BLaER1 (cell line): ENCODE data around the gene TRMT2A.

Experiments used
- H3K27ac ChIP-seq: shearing (Covaris generic); formaldehyde crosslinking; 2 replicates; pipeline ENCODE4 v1.8.1; 2022
- H3K27me3 ChIP-seq: shearing (Covaris generic); formaldehyde crosslinking; 2 replicates; pipeline ENCODE4 v1.8.1; 2022
- H3K36me3 ChIP-seq: shearing (Covaris generic); formaldehyde crosslinking; 2 replicates; pipeline ENCODE4 v1.8.1; 2022
- H3K4me1 ChIP-seq: shearing (Covaris generic); formaldehyde crosslinking; 2 replicates; pipeline ENCODE4 v1.8.1; 2022
- H3K4me2 ChIP-seq: shearing (Covaris generic); formaldehyde crosslinking; 2 replicates; pipeline ENCODE4 v1.8.1; 2022
- H3K4me3 ChIP-seq: shearing (Covaris generic); formaldehyde crosslinking; 2 replicates; pipeline ENCODE4 v1.8.1; 2022
- H3K9ac ChIP-seq: shearing (Covaris generic); formaldehyde crosslinking; 2 replicates; pipeline ENCODE4 v1.8.1; 2022
- H3K9me3 ChIP-seq: shearing (Covaris generic); formaldehyde crosslinking; 2 replicates; pipeline ENCODE4 v1.8.1; 2022
- H4K20me1 ChIP-seq: shearing (Covaris generic); formaldehyde crosslinking; 2 replicates; pipeline ENCODE4 v1.8.1; 2022
- Cebpa-rat ChIP-seq: shearing (Covaris generic); IDR thresholded peaks from 2 replicates; pipeline ENCODE4 v1.8.1; 2022

The TRMT2A gene

DNA sequence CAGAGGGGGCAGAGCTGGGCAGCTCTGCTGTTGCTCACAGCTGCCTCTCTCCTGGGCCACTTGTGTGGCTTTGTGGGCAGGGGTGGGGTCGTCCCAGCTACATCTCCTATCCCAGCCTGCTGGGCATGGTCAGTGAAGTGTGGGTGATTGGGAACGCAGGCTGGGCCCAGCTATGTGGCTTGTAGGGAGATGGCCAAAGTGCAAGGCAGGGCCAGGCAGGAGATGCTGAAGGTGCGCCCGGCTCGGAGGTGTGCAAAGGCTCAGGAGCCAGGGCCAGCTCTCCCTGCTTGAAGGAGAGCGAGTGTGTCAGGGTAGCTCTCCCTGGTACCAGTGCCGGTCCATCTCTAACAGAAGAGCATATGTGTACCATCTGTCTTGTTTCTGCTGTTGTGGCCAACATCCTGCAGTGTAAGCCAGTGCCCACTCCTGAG, 9.5 kb downstream of the TRMT2A start:
- Histone ChIP-seq H3K4me2 (no peak overlapping the region), H3K36me3 (peaks cover 99% of the 10 kb centered on the region), H3K27me3 (no peaks in the 10 kb centered on the region), H4K20me1 (peaks cover 92% of the 10 kb centered on the region), H3K4me3 (no peak overlapping the region), H3K9ac (no peak overlapping the region), H3K4me1 (peaks cover 17% of the 10 kb centered on the region), H3K27ac (no peak overlapping the region), H3K9me3 (no peaks in the 10 kb centered on the region)
- no peak for TF ChIP-seq Cebpa-rat

DNA sequence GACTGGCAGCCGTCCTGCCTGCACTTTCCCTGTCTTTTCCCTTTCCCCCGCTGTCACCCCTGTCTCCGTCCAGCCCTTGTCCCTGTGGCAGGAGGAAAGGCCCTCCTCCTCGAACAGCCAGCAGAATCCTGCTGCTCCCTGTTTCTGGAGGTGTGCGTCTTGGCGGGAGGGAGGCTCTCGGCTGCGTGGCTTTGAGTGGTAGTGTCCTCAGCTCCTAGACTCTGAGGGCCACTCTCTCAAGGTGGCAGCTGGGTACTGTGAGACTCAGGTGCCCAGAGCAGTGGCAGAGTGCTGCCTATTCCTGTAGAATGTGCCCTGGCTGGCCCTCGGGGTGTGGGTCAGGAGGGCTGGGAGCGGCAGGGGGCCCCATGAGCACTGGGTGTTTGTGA, 10.2 kb downstream of the TRMT2A start:
- H3K36me3 ChIP-seq = peaks cover 99% of the 10 kb centered on the region
- no peaks in the 10 kb centered on the region for H3K9me3 ChIP-seq
- peaks cover 11% of the 10 kb centered on the region for H3K4me1 ChIP-seq
- no peak overlapping the region for H3K4me2 ChIP-seq
- no peak overlapping the region for H3K9ac ChIP-seq
- H3K27ac ChIP-seq = no peak overlapping the region
- no peaks in the 10 kb centered on the region for H3K27me3 ChIP-seq
- peaks cover 92% of the 10 kb centered on the region for H4K20me1 ChIP-seq
- no peak overlapping the region for H3K4me3 ChIP-seq
- TF ChIP-seq Cebpa-rat = no peak

- no peak overlapping the region for H3K9ac ChIP-seq
- no peak for TF ChIP-seq Cebpa-rat
- no peak overlapping the region for H3K27ac ChIP-seq
- H3K4me2 ChIP-seq = no peak overlapping the region
- no peak overlapping the region for H3K4me3 ChIP-seq
- H3K9me3 ChIP-seq = no peaks in the 10 kb centered on the region
- H3K36me3 ChIP-seq = peaks cover 100% of the 10 kb centered on the region
- peaks cover 94% of the 10 kb centered on the region for H4K20me1 ChIP-seq
- peaks cover 6% of the 10 kb centered on the region for H3K4me1 ChIP-seq
- H3K27me3 ChIP-seq = no peaks in the 10 kb centered on the region
Observed at GRCh38 chr22:20106205-20106848, 10.7 kb downstream of the TRMT2A start.

DNA sequence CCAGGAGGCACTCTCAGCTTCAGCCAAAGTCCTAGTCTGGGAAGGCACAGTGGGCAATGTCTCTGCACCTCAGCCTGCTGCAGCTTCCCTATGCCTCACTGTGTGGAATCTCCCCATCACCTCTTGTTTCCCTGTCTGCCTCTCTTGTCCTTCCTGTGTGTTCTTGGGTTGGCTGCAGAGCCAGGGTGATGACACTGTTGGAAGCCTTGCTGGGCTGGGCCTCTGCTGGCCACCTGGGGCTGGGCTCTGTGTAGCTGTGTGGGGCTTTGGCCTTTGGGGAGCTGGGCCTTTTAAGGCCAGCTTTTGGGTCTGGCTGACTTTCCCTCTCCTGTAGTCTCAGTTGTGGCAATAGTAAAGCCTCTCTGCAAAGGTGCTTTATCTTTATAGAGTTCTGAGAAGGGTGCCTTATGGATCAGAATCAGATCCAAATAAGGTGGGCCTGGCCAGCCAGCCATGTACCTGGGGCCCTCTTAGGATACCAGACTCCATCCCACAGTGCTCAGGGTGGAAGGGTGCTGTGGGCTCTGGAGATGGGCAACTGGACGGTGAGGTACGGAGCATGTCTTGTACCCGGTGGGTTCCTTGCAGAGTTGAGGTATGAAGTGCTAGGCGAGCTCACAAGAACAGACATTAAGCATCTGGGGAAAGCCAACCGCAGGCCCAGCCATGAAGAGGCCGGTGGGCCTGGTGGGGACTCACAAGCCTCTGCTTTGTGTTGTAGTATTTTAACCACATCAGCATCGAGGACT, 11.4 kb downstream of the TRMT2A start:
- Histone ChIP-seq H3K9me3 (no peaks in the 10 kb centered on the region), H3K27me3 (no peaks in the 10 kb centered on the region), H3K36me3 (peaks cover 100% of the 10 kb centered on the region), H3K4me2 (no peak overlapping the region), H3K4me1 (no peaks in the 10 kb centered on the region), H3K9ac (0 out of 2 replicates have a peak overlapping the region, but pooled peaks have one; percentile 17), H3K27ac (no peak overlapping the region), H3K4me3 (no peak overlapping the region), H4K20me1 (peaks cover 92% of the 10 kb centered on the region)
- no peak for TF ChIP-seq Cebpa-rat

GRCh38 chr22:20102203-20102780, 14.7 kb downstream of the TRMT2A start:
- Histone ChIP-seq H3K4me1 (no peaks in the 10 kb centered on the region), H3K9ac (no peak overlapping the region), H3K27ac (no peak overlapping the region), H4K20me1 (peaks cover 87% of the 10 kb centered on the region), H3K9me3 (no peaks in the 10 kb centered on the region), H3K36me3 (peaks cover 100% of the 10 kb centered on the region), H3K4me2 (no peak overlapping the region), H3K4me3 (no peak overlapping the region), H3K27me3 (no peaks in the 10 kb centered on the region)
- no peak for TF ChIP-seq Cebpa-rat

DNA sequence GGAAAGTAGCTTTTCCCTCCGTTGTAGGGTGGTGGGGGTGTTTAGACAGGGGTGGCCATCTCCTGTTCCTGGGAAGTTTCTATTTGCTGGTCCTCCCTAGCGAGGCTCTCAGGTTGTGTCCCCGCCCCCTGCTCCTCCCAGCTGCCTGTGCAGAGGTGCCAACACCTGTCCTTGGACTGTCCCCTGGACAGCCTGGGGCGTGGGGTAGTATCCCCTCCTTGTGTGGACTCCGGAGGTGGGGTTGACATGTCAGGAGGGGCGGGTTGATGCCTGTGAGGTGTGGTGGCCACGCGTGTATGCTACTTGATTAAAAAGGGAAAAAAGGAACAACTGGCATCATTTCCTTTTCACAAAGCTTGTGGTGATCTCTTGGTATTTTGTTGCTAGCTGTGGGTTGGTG, 15.4 kb downstream of the TRMT2A start:
- H3K36me3 ChIP-seq = peaks cover 100% of the 10 kb centered on the region

GRCh38 chr22:20099099-20099711, 17.8 kb downstream of the TRMT2A start:
- Histone ChIP-seq H3K4me1 (no peaks in the 10 kb centered on the region), H3K36me3 (peaks cover 100% of the 10 kb centered on the region), H3K27ac (no peak overlapping the region), H3K4me2 (no peak overlapping the region), H3K9me3 (no peaks in the 10 kb centered on the region), H3K4me3 (no peak overlapping the region), H3K9ac (no peak overlapping the region), H4K20me1 (peaks cover 79% of the 10 kb centered on the region), H3K27me3 (no peaks in the 10 kb centered on the region)
- no peak for TF ChIP-seq Cebpa-rat

More for the DNA sequence above, 15.4 kb downstream of the TRMT2A start:
- TF ChIP-seq Cebpa-rat = no peak
- Histone ChIP-seq H3K9me3 (no peaks in the 10 kb centered on the region), H3K4me1 (no peaks in the 10 kb centered on the region), H3K27me3 (no peaks in the 10 kb centered on the region), H3K4me2 (no peak overlapping the region), H4K20me1 (peaks cover 86% of the 10 kb centered on the region), H3K27ac (no peak overlapping the region), H3K4me3 (no peak overlapping the region), H3K9ac (no peak overlapping the region)

GRCh38 chr22:20096574-20097420, 20.2 kb downstream of the TRMT2A start:
- H3K4me2 ChIP-seq = no peak overlapping the region
- H4K20me1 ChIP-seq = peaks cover 75% of the 10 kb centered on the region

DNA sequence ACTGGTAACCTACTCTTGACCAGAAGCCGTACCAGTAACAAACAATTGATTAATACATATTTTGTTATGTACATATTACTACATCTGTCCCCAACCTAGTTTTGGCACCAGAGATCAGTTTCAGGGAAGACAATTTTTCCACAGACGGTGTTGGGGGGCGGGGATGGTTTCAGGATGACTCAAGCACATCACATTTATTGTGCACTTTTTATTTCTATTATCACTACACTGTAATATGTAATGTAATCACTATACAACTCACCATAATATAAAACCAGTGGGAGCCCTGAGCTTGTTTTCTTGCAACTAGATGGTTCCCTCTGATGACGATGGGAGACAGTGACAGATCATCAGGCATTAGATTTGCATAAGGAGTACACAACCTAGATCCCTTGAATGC, 21.5 kb downstream of the TRMT2A start:
- H3K9me3 ChIP-seq = no peaks in the 10 kb centered on the region
- TF ChIP-seq Cebpa-rat = no peak
- H3K27me3 ChIP-seq = no peaks in the 10 kb centered on the region
- no peak overlapping the region for H3K27ac ChIP-seq
- H3K4me3 ChIP-seq = no peak overlapping the region
- peaks cover 100% of the 10 kb centered on the region for H3K36me3 ChIP-seq
- no peak overlapping the region for H3K4me2 ChIP-seq
- no peak overlapping the region for H3K9ac ChIP-seq
- peaks cover 78% of the 10 kb centered on the region for H4K20me1 ChIP-seq
- H3K4me1 ChIP-seq = no peaks in the 10 kb centered on the region

More at GRCh38 chr22:20096574-20097420, 20.2 kb downstream of the TRMT2A start:
- Histone ChIP-seq H3K27me3 (no peaks in the 10 kb centered on the region), H3K27ac (no peak overlapping the region), H3K4me3 (no peak overlapping the region), H3K9ac (no peak overlapping the region), H3K36me3 (peaks cover 100% of the 10 kb centered on the region), H3K4me1 (no peaks in the 10 kb centered on the region), H3K9me3 (no peaks in the 10 kb centered on the region)
- TF ChIP-seq Cebpa-rat = no peak
